Chondrocyte (in vitro differentiated cells): ENCODE data around the gene ODAD2. TPM values are rescaled to one million over a fixed set of nuclear protein-coding genes. Genes with fewer than 3 reads are reported as not detected.
A peak's percentile ranks its signal among the peaks of the same experiment; 100 is the strongest.
"Not testable (repeated sequence)": the region's sequence is repeated elsewhere in the genome, so short reads cannot be mapped to it uniquely, and the experiment has no call there.

ENCODE experiments used
- DNase-seq: peaks from one replicate; pipeline ENCODE4 v3.0.0; 2021; ENCODE audit warnings: mixed read lengths, low spot score
- H3K27ac Mint-ChIP-seq: one replicate; pipeline ENCODE4 v1.8.0; 2021; ENCODE audit warnings: mild to moderate bottlenecking, moderate library complexity, mixed read lengths; ENCODE audit not compliant: unreplicated experiment
- H3K27me3 Mint-ChIP-seq: 2 replicates; pipeline ENCODE4 v1.8.0; 2021; ENCODE audit warnings: low read depth, mixed read lengths
- H3K36me3 Mint-ChIP-seq: 2 replicates; pipeline ENCODE4 v1.8.0; 2021; ENCODE audit warnings: low read depth, mixed read lengths
- H3K4me1 Mint-ChIP-seq: 2 replicates; pipeline ENCODE4 v1.8.0; 2021; ENCODE audit warnings: low read depth, mild to moderate bottlenecking, mixed read lengths
- H3K4me3 Mint-ChIP-seq: one replicate; pipeline ENCODE4 v1.8.0; 2021; ENCODE audit warnings: mild to moderate bottlenecking, moderate library complexity, mixed read lengths; ENCODE audit not compliant: unreplicated experiment
- H3K9me3 Mint-ChIP-seq: 2 replicates; pipeline ENCODE4 v1.8.0; 2021; ENCODE audit warnings: low read depth, mixed read lengths
- CTCF ChIP-seq: fragments of 200-600 bp; sonication (generic); IDR thresholded peaks from 2 replicates; pipeline ENCODE4 v1.5.0; 2021; ENCODE audit warnings: antibody characterized with exemption, mild to moderate bottlenecking, moderate library complexity
- total RNA-seq: library from RNA; stranded (reverse); gene quantifications from 3 replicates; pipeline ENCODE4 v1.2.1, GENCODE V29; 2021

Gene ODAD2
- total RNA-seq, 1 donor from 2014 or later, result 1.0 TPM

- H3K4me3 Mint-ChIP-seq, result no peak overlapping the region
- H3K36me3 Mint-ChIP-seq, result no peaks in the 10 kb centered on the region
- DNase-seq, result no peak
- H3K27me3 Mint-ChIP-seq, result no peaks in the 10 kb centered on the region
- no peak for TF ChIP-seq CTCF
- peak overlapping the region; percentile 23 for H3K27ac Mint-ChIP-seq
- no peaks in the 10 kb centered on the region for H3K9me3 Mint-ChIP-seq
- peaks cover 17% of the 10 kb centered on the region for H3K4me1 Mint-ChIP-seq
Observed at GRCh38 chr10:27959093-27959715, 39.7 kb downstream of the ODAD2 start.

GRCh38 chr10:27958383-27958782 is 40.5 kb downstream of the ODAD2 start:
- not testable (repeated sequence) for H3K27me3 Mint-ChIP-seq, H3K27ac Mint-ChIP-seq

GRCh38 chr10:27950242-27950564 is 48.7 kb downstream of the ODAD2 start:
- Mint-ChIP-seq H3K36me3 (no peaks in the 10 kb centered on the region), H3K27me3 (no peaks in the 10 kb centered on the region), H3K4me1 (peaks cover 32% of the 10 kb centered on the region), H3K4me3 (no peak overlapping the region), H3K27ac (no peak overlapping the region), H3K9me3 (no peaks in the 10 kb centered on the region)
- DNase-seq, result no peak
- TF ChIP-seq CTCF, result no peak

More at GRCh38 chr10:27958383-27958782, 40.5 kb downstream of the ODAD2 start:
- not testable (repeated sequence) for H3K9me3 Mint-ChIP-seq, H3K36me3 Mint-ChIP-seq, DNase-seq, H3K4me3 Mint-ChIP-seq
- H3K4me1 Mint-ChIP-seq, result peaks cover 19% of the 10 kb centered on the region

GRCh38 chr10:27949528-27950241 is 49.2 kb downstream of the ODAD2 start:
- H3K9me3 Mint-ChIP-seq, result no peaks in the 10 kb centered on the region

GRCh38 chr10:27948186-27948585 is 50.7 kb downstream of the ODAD2 start:
- Mint-ChIP-seq H3K4me1 (peaks cover 30% of the 10 kb centered on the region), H3K27ac (peak overlapping the region; percentile 8), H3K4me3 (no peak overlapping the region), H3K27me3 (no peaks in the 10 kb centered on the region), H3K36me3 (no peaks in the 10 kb centered on the region), H3K9me3 (no peaks in the 10 kb centered on the region)
- no peak for DNase-seq
- no peak for TF ChIP-seq CTCF

More at GRCh38 chr10:27949528-27950241, 49.2 kb downstream of the ODAD2 start:
- Mint-ChIP-seq H3K27ac (no peak overlapping the region), H3K36me3 (no peaks in the 10 kb centered on the region), H3K4me1 (peaks cover 32% of the 10 kb centered on the region), H3K4me3 (no peak overlapping the region), H3K27me3 (no peaks in the 10 kb centered on the region)
- DNase-seq, result no peak
- TF ChIP-seq CTCF, result no peak

GRCh38 chr10:27947540-27947939 is 51.3 kb downstream of the ODAD2 start:
- H3K27ac Mint-ChIP-seq, result no peak overlapping the region
- no peaks in the 10 kb centered on the region for H3K9me3 Mint-ChIP-seq
- H3K4me1 Mint-ChIP-seq, result peaks cover 30% of the 10 kb centered on the region
- no peaks in the 10 kb centered on the region for H3K36me3 Mint-ChIP-seq
- TF ChIP-seq CTCF, result no peak
- H3K27me3 Mint-ChIP-seq, result no peaks in the 10 kb centered on the region
- DNase-seq, result no peak
- no peak overlapping the region for H3K4me3 Mint-ChIP-seq
